Measurements from ENCODE around the gene GALNTL6. TPM values are rescaled to one million over a fixed set of nuclear protein-coding genes. Genes with fewer than 3 reads are reported as not detected.
A peak's percentile ranks its signal among the peaks of the same experiment; 100 is the strongest.

The GALNTL6 gene
- total and polyA plus RNA-seq, 9 of the 15 experiments (the other 6 are each of a cell fraction or from before 2014, with no cell fraction given): 0.18 to 0.50 (median 0.29) TPM

GRCh38 chr4:172919269-172919668 is 1106.1 kb downstream of the GALNTL6 start:
- ATAC-seq: 0 out of 3 replicates have a peak, but pooled peaks have one; percentile 32
- no peaks in the 10 kb centered on the region for H3K9me3 ChIP-seq (replicated peaks; ENCODE audit: control insufficient read depth, insufficient read depth, low read depth, low read length)
- H2AFZ ChIP-seq (ENCODE audit: low read depth, low read length): peak overlapping the region; percentile 64
- no peaks in the 10 kb centered on the region for H4K20me1 ChIP-seq (replicated peaks; ENCODE audit: control insufficient read depth, insufficient read depth, low read length)
- no peaks in the 10 kb centered on the region for H3K27me3 ChIP-seq (ENCODE audit: control insufficient read depth in 2 of 2, insufficient read depth in 2 of 2, low read length in 2 of 2)
- H3K36me3 ChIP-seq (ENCODE audit: control insufficient read depth, insufficient read depth, low read length): no peaks in the 10 kb centered on the region
- no peaks in the 10 kb centered on the region for H3K4me1 ChIP-seq (replicated peaks in 1 of 2; ENCODE audit: control insufficient read depth in 2 of 2, insufficient read depth in 2 of 2, low read length in 2 of 2)
- no peak overlapping the region for H3K4me2 ChIP-seq (ENCODE audit: insufficient read depth, low read length)
- no peak for FAIRE-seq
- no TSS peak for BruUV-seq (replicated peaks)
- ChIA-PET POLR2A (no interaction called here), CTCF (ENCODE audit: low intra/inter-chr PET ratio) (no interaction called here)
- no peak overlapping the region for H3K9ac ChIP-seq (ENCODE audit: insufficient read depth in 1 of 2, low read depth in 2 of 2, low read length in 2 of 2)
- H3K4me3 ChIP-seq: no peak overlapping the region
- intact Hi-C loops (cut with micrococcal nuclease): no loop called here
- no peak for DNase-seq (ENCODE audit: extremely low read depth in 1 of 4, low spot score in 3 of 4)
- H3K9me1 ChIP-seq (ENCODE audit: control insufficient read depth, insufficient read depth, low read length): no peaks in the 10 kb centered on the region
- WGBS (ENCODE audit: insufficient coverage, low coverage, missing lambda C conversion rate): 13% methylated on average over 5 of the region's 5 CpGs
- H3K79me2 ChIP-seq (ENCODE audit: control insufficient read depth, insufficient read depth, low read length): no peaks in the 10 kb centered on the region
- in situ Hi-C loops (cut with MboI): no loop called here
- H3K27ac ChIP-seq (ENCODE audit: extremely low read depth, low read depth, low read length): no peak overlapping the region
- TF ChIP-seq NFIX (CRISPR knock-in tag; IDR thresholded peaks at IDR 0.05; ENCODE audit: low read depth) (no peak), PBX2 (CRISPR knock-in tag; IDR thresholded peaks at IDR 0.05; ENCODE audit: low read depth) (no peak), PBX2 (tag; conservative IDR thresholded peaks at IDR 0.05; ENCODE audit: low read depth) (peak; percentile 28; the same call in 1 of the 2 replicates), KDM4B (IDR thresholded peaks at IDR 0.05; ENCODE audit: borderline replicate concordance in 2 of 2, low read depth in 1 of 2) (no peak), PYGO2 (tag; IDR thresholded peaks at IDR 0.05) (no peak), PKNOX1 (IDR thresholded peaks at IDR 0.05) (peak; percentile 87), ELF1 (tag; IDR thresholded peaks at IDR 0.05) (no peak)

Measured in K562 (cell line).